NCI-H2227 treated with DMSO at 0.1 percent for 48 hours (cell line): ENCODE measurements around the gene TPCN1.
"Not testable (repeated sequence)": the region's sequence is repeated elsewhere in the genome, so short reads cannot be mapped to it uniquely, and the experiment has no call there.

Experiments
- DNase-seq: peaks from one replicate; lab custom pipeline; 2025; lab: John Stamatoyannopoulos, UW

TPCN1 gene

GRCh38 chr12:113196990-113197389 is 24.3 kb upstream of the TPCN1 start:
- no peak for DNase-seq

- no peak for DNase-seq
Observed at GRCh38 chr12:113197518-113198077, 23.7 kb upstream of the TPCN1 start.

- no peak for DNase-seq
Observed at GRCh38 chr12:113198296-113198695, 23.0 kb upstream of the TPCN1 start.

- DNase-seq = no peak
Observed at GRCh38 chr12:113200021-113200797, 21.1 kb upstream of the TPCN1 start.

DNA sequence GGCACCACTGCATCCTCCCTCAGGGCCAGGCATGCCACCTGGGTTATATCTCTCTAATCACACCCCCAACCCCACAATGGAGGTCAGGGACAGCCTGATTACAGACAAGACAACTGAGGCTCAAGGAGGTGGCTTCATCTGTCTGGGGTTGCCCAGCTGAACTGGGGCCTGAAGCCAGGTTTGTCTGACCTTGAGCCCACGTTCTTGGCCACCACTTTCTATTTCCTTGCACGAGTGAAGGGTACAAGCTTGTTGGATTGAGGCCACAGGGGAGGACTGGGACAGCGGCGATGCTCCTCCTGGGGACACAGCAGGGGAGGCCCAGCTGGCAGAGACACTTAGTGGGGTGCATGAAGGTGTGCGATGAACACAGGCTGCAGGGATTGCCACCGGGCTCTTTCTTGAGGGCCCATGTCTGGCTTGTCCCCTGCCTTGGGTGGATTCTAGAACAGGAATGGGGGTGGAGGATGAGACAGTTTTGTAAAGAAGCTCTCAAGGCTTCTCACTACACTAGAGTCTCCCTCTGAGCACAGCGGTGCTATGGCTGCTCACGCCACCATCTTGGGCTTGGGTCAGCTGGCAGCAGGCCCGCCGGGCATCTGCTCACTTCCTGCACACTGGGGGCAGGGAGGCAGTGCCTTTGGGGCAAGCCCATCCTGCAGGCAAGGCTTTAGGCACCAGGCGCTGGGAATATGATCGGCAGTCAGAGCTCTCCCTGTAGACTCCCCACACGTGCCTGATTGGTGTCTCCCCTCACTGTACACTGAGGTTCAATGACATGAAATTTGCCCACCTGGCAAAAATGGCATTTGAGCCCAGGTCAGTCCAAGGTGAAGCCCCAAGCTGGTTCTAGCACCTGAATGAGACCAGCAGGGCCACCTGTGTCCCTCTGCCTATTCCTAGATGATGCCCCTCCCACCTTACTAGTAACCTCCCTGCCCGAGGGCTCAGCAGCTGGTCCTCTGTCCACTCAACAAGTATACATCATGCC is 19.8 kb upstream of the TPCN1 start:
- no peak for DNase-seq

- DNase-seq = no peak
Observed at GRCh38 chr12:113202300-113203075, 18.8 kb upstream of the TPCN1 start.

GRCh38 chr12:113203852-113204760 is 17.2 kb upstream of the TPCN1 start:
- DNase-seq = no peak

- DNase-seq = no peak
Observed at GRCh38 chr12:113204804-113205203, 16.5 kb upstream of the TPCN1 start.

GRCh38 chr12:113206802-113207201 is 14.5 kb upstream of the TPCN1 start:
- DNase-seq = not testable (repeated sequence)

GRCh38 chr12:113207613-113208040 is 13.6 kb upstream of the TPCN1 start:
- DNase-seq = no peak

DNA sequence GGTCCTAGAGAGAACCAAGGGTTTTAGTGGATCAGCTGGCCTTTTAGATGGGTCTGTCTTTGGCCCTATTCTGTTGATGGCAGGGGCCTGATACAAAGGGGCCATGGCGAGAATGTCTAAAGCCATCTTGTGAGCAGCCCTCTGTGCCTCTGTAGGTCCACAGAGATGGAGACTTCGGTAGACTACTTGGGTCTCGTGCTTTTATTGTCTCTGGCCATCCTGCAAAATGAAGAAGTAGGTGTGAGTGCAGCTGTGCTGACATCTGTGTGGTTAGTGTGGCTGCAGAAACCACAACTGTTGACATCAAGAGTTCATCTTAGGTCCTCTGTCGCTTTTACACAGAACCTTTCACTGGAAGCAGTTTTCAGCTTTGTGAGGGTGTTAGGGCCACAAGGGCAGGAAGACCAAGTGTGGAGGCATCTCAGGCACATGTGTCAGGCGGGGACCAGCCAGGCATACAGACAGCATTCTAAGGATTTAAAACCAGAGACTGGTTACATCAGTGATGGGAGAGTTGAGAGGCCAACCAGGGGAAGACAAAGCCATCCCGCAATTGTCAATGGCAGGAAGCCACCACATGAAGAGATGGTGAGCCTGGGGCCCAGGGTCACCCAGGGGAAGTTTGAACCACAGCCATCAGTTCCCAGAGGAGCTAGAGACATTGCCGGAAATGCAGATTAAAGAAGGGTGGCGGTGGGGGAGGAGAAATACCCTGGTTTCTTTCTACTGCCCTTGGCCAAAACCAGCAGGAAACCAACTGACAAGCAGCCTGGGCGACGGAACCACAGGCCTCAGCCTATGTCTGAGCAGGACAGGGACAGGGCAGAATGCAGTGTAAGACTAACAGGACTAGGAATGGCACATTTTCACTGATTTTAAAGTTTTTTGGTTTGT is 13.0 kb upstream of the TPCN1 start:
- DNase-seq = no peak

DNA sequence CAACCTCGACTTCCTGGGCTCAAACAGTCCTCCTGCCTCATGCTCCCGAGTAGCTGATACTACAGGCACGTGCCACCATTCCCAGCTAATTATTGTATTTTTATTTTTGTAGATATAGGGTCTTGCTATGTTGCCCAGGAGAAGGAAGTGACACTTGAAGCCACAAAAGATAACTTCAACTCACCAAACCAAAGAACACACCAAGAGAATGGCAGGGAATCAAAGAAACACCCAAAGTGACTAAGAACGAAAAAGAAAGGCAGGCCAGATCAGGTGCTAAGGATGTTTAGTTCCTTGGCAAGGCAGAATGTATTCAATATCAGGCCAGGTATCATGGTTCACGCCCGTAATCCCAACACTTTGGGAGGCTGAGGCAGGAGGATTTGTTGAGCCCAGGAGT is 10.1 kb upstream of the TPCN1 start:
- no peak for DNase-seq

DNA sequence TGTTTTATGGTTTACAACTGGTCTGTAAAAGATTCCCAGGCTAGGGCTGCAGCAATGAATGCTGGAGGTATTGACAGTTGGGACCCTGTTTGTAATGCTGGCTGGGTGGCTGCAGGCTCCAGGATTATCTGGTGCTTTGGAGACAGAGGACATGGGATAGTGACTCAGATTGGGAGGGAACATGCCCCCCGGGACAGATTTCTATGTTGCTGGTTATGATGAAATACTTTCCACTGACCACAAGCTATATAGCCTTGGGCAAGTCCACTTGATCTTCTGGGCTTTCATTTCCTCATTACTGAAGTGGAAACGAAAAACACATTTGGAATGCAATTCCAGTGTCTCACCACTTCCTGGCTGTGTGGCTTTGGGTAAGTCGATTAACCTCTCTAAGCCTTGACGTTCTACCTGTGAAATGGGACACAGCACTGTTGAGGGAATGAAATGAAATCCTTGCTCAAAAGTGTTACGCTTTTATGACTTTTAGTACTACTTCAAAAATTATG is 6.3 kb upstream of the TPCN1 start:
- DNase-seq = no peak

GRCh38 chr12:113216027-113216426 is 5.2 kb upstream of the TPCN1 start:
- DNase-seq = no peak

GRCh38 chr12:113220593-113221180 is 577 bp upstream of the TPCN1 start:
- peak; percentile 55 for DNase-seq

- no peak for DNase-seq
Observed at GRCh38 chr12:113221997-113222729, 899 bp downstream of the TPCN1 start.

GRCh38 chr12:113222730-113223531 is 1.7 kb downstream of the TPCN1 start:
- peak; percentile 24 for DNase-seq
